Muscle layer of colon (tissue), 2 donors: ENCODE measurements around the gene TCF23.
"Not testable (repeated sequence)": the region's sequence is repeated elsewhere in the genome, so short reads cannot be mapped to it uniquely, and the experiment has no call there.

Experiments used
- H3K27ac ChIP-seq: one replicate; pipeline ENCODE4 v1.7.0; 2013; ENCODE audit warnings: low read depth, mild to moderate bottlenecking, low read length, moderate library complexity
- H3K27me3 ChIP-seq, 2 donors: one replicate each; pipeline ENCODE4 v1.7.0; 2013; ENCODE audit warnings: low read length in 2 of 2, mild to moderate bottlenecking in 2 of 2; ENCODE audit not compliant: insufficient read depth in 2 of 2, control insufficient read depth in 1 of 2
- H3K36me3 ChIP-seq: one replicate; pipeline ENCODE4 v1.7.0; 2013; ENCODE audit warnings: mild to moderate bottlenecking, low read length; ENCODE audit not compliant: insufficient read depth
- H3K4me1 ChIP-seq: one replicate; pipeline ENCODE4 v1.7.0; 2013; ENCODE audit warnings: mild to moderate bottlenecking, low read length; ENCODE audit not compliant: insufficient read depth
- H3K4me3 ChIP-seq, 2 donors: one replicate each; pipeline ENCODE4 v1.7.0; 2013; ENCODE audit warnings: low read length in 2 of 2, low read depth in 1 of 2, mild to moderate bottlenecking in 1 of 2, moderate library complexity in 1 of 2
- H3K9ac ChIP-seq: one replicate; pipeline ENCODE4 v1.7.0; 2013; ENCODE audit warnings: low read length
- H3K9me3 ChIP-seq: one replicate; pipeline ENCODE4 v1.7.0; 2013; ENCODE audit warnings: mild to moderate bottlenecking, low read length
- donor health status: abdominal sarcoma.
- donor health status: Adenocarcinoma of cecum.

TCF23 gene

GRCh38 chr2:27118525-27119329 lies 30.1 kb upstream of the TCF23 start, which contains the start of gene CGREF1:
TSS of gene CGREF1 (minus strand) at chr2:27119128. CDS start at chr2:27104366, 14,762 bp downstream.
- no peaks in the 10 kb centered on the region for H3K9me3 ChIP-seq
- H3K36me3 ChIP-seq: no peaks in the 10 kb centered on the region
- peaks cover 13% of the 10 kb centered on the region for H3K4me1 ChIP-seq
- peaks cover 8 to 13% of the 10 kb centered on the region in 2 donors for H3K27me3 ChIP-seq
- no peak within 1 kb of the TSS for H3K9ac ChIP-seq
- no peak within 1 kb of the TSS for H3K27ac ChIP-seq
- H3K4me3 ChIP-seq: peak within 1 kb of the TSS; percentile 7 to 42

GRCh38 chr2:27119330-27119670 lies 29.5 kb upstream of the TCF23 start:
- H3K27ac ChIP-seq, H3K9me3 ChIP-seq, H3K36me3 ChIP-seq, H3K9ac ChIP-seq: not testable (repeated sequence)
- Histone ChIP-seq H3K4me1 (peaks cover 17% of the 10 kb centered on the region), H3K4me3 (peak overlapping the region in 1 of 2 donors; percentile 42), H3K27me3 (peaks cover 8 to 13% of the 10 kb centered on the region in 2 donors)

GRCh38 chr2:27121906-27122305 lies 26.9 kb upstream of the TCF23 start:
- H3K36me3 ChIP-seq: no peaks in the 10 kb centered on the region
- H3K4me3 ChIP-seq: no peak overlapping the region
- no peak overlapping the region for H3K9ac ChIP-seq
- H3K27me3 ChIP-seq: peaks cover 7 to 13% of the 10 kb centered on the region in 2 donors
- peaks cover 17% of the 10 kb centered on the region for H3K4me1 ChIP-seq
- no peaks in the 10 kb centered on the region for H3K9me3 ChIP-seq
- no peak overlapping the region for H3K27ac ChIP-seq

GRCh38 chr2:27122791-27123190 lies 26.0 kb upstream of the TCF23 start:
- Histone ChIP-seq H3K27me3 (peaks cover 0 to 8% of the 10 kb centered on the region in 2 donors), H3K4me1 (peaks cover 17% of the 10 kb centered on the region), H3K27ac (no peak overlapping the region), H3K9ac (no peak overlapping the region), H3K9me3 (no peaks in the 10 kb centered on the region), H3K4me3 (peak overlapping the region in 1 of 2 donors; percentile 71), H3K36me3 (no peaks in the 10 kb centered on the region)

GRCh38 chr2:27123302-27124150 lies 25.3 kb upstream of the TCF23 start, which contains the start of gene ABHD1:
TSS of gene ABHD1 (plus strand) at chr2:27123815. CDS start at chr2:27123949, 134 bp downstream.
- no peak within 1 kb of the TSS for H3K9ac ChIP-seq
- H3K27ac ChIP-seq: peak within 1 kb of the TSS; percentile 65
- peak within 1 kb of the TSS; percentile 53 to 71 for H3K4me3 ChIP-seq
- H3K27me3 ChIP-seq: peaks cover 0 to under 1% of the 10 kb centered on the region in 2 donors
- H3K4me1 ChIP-seq: peaks cover 11% of the 10 kb centered on the region
- no peaks in the 10 kb centered on the region for H3K9me3 ChIP-seq
- H3K36me3 ChIP-seq: no peaks in the 10 kb centered on the region

GRCh38 chr2:27125104-27125503 lies 23.7 kb upstream of the TCF23 start:
- Histone ChIP-seq H3K9me3 (no peaks in the 10 kb centered on the region), H3K4me3 (no peak overlapping the region), H3K36me3 (peaks cover 7% of the 10 kb centered on the region), H3K27ac (no peak overlapping the region), H3K9ac (no peak overlapping the region), H3K4me1 (peaks cover 11% of the 10 kb centered on the region), H3K27me3 (no peaks in the 10 kb centered on the region)

- Histone ChIP-seq H3K9me3 (no peaks in the 10 kb centered on the region), H3K4me1 (peaks cover 11% of the 10 kb centered on the region), H3K36me3 (peaks cover 18% of the 10 kb centered on the region), H3K4me3 (no peak overlapping the region), H3K9ac (no peak overlapping the region), H3K27me3 (no peaks in the 10 kb centered on the region), H3K27ac (no peak overlapping the region)
These were observed 22.5 kb upstream of the TCF23 start for GRCh38 chr2:27126252-27126710.

GRCh38 chr2:27127883-27128667 lies 20.7 kb upstream of the TCF23 start:
- Histone ChIP-seq H3K27me3 (no peaks in the 10 kb centered on the region), H3K4me3 (no peak overlapping the region), H3K9me3 (no peaks in the 10 kb centered on the region), H3K9ac (no peak overlapping the region), H3K27ac (no peak overlapping the region), H3K4me1 (peaks cover 14% of the 10 kb centered on the region), H3K36me3 (peaks cover 26% of the 10 kb centered on the region)

- Histone ChIP-seq H3K27ac (no peak overlapping the region), H3K9me3 (no peaks in the 10 kb centered on the region), H3K36me3 (peaks cover 26% of the 10 kb centered on the region), H3K4me3 (no peak overlapping the region), H3K9ac (no peak overlapping the region), H3K27me3 (no peaks in the 10 kb centered on the region), H3K4me1 (peaks cover 15% of the 10 kb centered on the region)
These were observed 19.9 kb upstream of the TCF23 start for GRCh38 chr2:27128668-27129571.

- H3K9me3 ChIP-seq: no peaks in the 10 kb centered on the region
- no peak overlapping the region for H3K9ac ChIP-seq
- no peak overlapping the region for H3K4me3 ChIP-seq
- H3K27me3 ChIP-seq: no peaks in the 10 kb centered on the region
- H3K4me1 ChIP-seq: peaks cover 13% of the 10 kb centered on the region
- no peak overlapping the region for H3K27ac ChIP-seq
- peaks cover 26% of the 10 kb centered on the region for H3K36me3 ChIP-seq
These were observed 18.4 kb upstream of the TCF23 start for GRCh38 chr2:27130396-27130795.
